GM06990 (cell line): ENCODE measurements around the gene ALKBH6.
"Not testable (repeated sequence)": the region's sequence is repeated elsewhere in the genome, so short reads cannot be mapped to it uniquely, and the experiment has no call there.

Experiments used
- DNase-seq: peaks from one replicate; pipeline ENCODE4 v3.0.0-alpha.2; 2011; ENCODE audit not compliant: insufficient read length; ENCODE audit errors: extremely low read depth
- H3K27me3 ChIP-seq: replicated peaks from 2 replicates; pipeline ENCODE4 v1.6.0; 2011; ENCODE audit warnings: low read length; ENCODE audit not compliant: control insufficient read depth, insufficient read depth
- H3K36me3 ChIP-seq: 2 replicates; pipeline ENCODE4 v1.5.1; 2011; ENCODE audit warnings: low read length; ENCODE audit not compliant: control insufficient read depth, insufficient read depth
- H3K4me3 ChIP-seq: replicated peaks from 2 replicates; pipeline ENCODE4 v1.5.1; 2011; ENCODE audit warnings: low read depth, mild to moderate bottlenecking, control low read depth, low read length
- TF ChIP-seq, protein P1 (sequence below): IDR thresholded peaks from 2 replicates; pipeline ENCODE4 v1.5.1; 2011; ENCODE audit warnings: low read length, control low read depth, mild to moderate bottlenecking, inconsistent platforms; ENCODE audit not compliant: insufficient read depth, poor library complexity, severe bottlenecking

ALKBH6 gene

DNA sequence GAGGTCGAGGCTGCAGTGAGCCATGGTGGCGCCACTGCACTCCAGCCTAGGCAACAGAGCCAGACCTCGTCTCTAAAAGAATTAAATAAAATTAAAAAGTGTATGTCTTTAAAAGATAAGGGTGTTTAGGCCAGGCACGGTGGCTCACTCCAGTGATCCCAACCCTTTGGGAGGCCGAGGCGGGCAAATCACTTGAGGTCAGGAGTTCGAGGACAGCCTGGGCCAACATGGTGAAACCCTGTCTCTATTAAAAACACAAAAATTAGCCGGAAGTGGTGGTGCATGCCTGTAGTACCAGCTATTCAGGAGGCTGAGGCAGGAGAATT, 26.5 kb downstream of the ALKBH6 start:
- H3K4me3 ChIP-seq, result no peak overlapping the region
- H3K27me3 ChIP-seq, result no peaks in the 10 kb centered on the region; the same call in 1 of the 2 replicates
- no peaks in the 10 kb centered on the region for H3K36me3 ChIP-seq

DNA sequence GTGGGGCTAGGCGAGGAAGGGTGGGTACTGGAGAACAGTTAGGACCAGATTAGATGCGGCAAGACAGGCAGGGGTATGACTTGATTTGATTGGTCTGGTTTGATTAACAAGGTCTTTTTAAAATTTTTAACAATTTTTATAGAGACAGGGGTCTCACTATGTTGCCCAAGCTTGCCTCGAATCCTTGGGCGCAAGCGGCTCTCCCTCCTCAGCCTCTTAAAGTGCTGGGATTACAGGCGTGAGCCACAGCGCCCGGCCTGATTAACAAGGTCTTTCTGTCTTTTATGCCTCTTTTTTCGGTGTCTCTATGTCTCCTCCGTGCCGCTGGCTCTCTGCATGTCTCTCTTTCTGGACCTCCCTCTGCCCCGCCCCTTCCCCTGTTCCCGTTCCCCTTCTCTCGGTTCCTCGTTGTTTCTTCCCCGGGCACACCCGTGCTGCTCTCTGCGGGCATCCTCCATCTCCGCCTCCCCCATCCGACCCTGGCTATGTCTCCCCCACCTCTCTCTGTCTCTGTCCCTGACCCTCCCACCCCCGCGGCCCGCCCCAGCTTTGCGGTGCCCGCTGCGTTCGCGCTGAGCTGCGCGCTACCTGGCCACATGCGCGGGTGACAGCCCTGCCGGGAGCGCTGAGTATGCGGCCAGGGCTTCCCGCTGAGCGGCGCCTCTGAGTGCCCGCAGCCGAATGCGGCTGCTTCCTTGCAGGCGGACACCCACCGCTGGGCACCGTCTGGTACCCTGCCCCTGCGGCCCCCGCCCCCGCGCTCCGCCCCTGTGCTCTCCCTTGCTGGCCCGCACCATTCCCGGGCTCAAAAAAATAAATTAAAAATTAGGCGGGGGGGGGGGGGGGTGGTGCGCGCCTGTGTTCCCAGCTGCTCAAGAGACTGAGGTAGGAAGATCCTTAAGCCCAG, 27.1 kb downstream of the ALKBH6 start:
- Histone ChIP-seq H3K36me3 (no peaks in the 10 kb centered on the region), H3K4me3 (peak overlapping the region; percentile 59), H3K27me3 (no peaks in the 10 kb centered on the region; the same call in 1 of the 2 replicates)
- TF ChIP-seq, protein P1, sequence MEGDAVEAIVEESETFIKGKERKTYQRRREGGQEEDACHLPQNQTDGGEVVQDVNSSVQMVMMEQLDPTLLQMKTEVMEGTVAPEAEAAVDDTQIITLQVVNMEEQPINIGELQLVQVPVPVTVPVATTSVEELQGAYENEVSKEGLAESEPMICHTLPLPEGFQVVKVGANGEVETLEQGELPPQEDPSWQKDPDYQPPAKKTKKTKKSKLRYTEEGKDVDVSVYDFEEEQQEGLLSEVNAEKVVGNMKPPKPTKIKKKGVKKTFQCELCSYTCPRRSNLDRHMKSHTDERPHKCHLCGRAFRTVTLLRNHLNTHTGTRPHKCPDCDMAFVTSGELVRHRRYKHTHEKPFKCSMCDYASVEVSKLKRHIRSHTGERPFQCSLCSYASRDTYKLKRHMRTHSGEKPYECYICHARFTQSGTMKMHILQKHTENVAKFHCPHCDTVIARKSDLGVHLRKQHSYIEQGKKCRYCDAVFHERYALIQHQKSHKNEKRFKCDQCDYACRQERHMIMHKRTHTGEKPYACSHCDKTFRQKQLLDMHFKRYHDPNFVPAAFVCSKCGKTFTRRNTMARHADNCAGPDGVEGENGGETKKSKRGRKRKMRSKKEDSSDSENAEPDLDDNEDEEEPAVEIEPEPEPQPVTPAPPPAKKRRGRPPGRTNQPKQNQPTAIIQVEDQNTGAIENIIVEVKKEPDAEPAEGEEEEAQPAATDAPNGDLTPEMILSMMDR, result no peak
- peak; percentile 33 for DNase-seq

More for the DNA sequence above, 26.5 kb downstream of the ALKBH6 start:
- TF ChIP-seq, protein P1, result no peak
- DNase-seq, result no peak

DNA sequence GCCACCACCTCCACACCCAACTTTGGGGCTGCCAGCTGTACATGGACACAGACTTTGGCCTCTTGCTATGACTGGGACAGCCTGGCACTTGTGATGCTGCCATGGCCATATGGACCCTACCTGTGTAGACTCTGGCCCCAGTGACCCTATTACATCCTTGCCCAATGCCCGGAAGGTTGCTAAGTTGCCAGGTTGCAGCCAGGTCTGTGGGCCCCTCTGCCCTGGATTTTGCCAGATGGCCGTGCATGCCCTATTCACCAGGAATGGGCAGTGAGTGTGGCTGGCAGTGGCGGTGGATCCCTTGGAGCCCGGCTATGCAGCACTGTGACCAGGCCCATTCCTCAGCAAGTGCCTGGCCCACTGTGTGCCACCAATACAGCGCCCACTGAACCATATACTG, 27.9 kb downstream of the ALKBH6 start:
- TF ChIP-seq, protein P1, result no peak
- DNase-seq, result no peak
- H3K27me3 ChIP-seq, result no peaks in the 10 kb centered on the region; the same call in 1 of the 2 replicates
- no peak overlapping the region for H3K4me3 ChIP-seq
- H3K36me3 ChIP-seq, result no peaks in the 10 kb centered on the region

DNA sequence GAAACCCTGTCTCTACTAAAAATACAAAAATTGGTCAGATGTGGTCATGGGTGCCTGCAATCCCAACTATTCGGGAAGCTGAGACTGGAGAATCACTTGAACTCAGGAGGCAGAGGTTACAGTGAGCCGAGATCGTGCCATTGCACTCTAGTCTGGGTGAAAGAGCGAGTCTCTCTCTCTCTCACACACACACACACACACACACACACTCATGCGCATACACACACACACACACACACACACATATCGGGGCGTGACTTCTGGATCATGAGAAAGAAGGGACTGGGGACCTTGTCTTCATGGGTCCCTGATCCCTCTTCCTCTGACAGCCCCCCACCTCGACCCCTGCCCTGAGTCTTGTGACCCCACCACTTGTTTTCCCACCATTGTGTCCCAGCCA, 30.8 kb downstream of the ALKBH6 start:
- no peak overlapping the region for H3K4me3 ChIP-seq
- H3K36me3 ChIP-seq, result no peaks in the 10 kb centered on the region
- no peak for DNase-seq
- TF ChIP-seq, protein P1, result no peak
- H3K27me3 ChIP-seq, result no peaks in the 10 kb centered on the region; the same call in 1 of the 2 replicates

DNA sequence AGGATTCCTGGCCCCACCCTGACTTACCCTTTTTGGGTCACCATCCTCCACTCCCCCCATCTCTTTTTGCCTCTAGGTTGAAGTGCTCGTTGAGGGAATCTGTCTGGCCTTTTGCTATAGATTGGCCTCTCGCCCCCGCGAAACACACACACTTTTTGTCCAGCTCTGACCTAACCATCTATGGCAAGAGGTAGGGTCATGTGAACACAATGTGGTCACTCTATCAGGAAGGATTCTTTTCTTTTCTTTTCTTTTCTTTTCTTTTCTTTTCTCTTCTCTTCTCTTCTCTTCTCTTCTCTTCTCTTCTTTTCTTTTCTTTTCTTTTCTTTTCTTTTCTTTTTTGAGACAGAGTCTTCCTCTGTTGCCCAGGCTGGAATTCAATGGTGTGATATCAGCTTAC, 33.0 kb downstream of the ALKBH6 start:
- not testable (repeated sequence) for DNase-seq, H3K4me3 ChIP-seq, H3K27me3 ChIP-seq, H3K36me3 ChIP-seq

DNA sequence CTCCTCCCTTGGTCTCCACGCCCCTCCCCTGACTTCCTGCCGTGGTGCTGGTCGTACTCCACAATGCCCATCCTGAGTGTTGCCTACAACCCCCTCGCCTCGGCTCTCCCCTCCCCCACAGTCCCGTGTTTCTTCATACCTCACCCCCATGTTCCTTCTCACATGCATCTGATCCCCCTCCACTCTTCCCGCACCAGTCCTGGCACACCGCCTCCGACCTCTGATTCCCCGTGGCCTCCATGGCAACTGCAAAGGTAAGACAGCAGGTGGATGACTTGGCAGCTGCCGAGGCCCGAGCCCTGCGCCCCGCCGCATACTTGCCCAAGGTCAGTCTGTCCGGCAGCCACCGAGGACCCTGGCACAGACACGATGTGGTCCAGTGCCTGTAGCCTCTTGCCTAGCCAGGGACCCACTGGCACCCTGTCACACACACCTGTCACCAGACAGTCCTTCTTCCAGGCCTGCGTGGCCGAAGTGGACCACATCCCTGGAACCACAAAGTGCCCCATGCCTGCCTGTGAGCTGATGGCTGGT, 35.1 kb downstream of the ALKBH6 start:
- no peaks in the 10 kb centered on the region for H3K36me3 ChIP-seq
- H3K27me3 ChIP-seq, result no peaks in the 10 kb centered on the region
- TF ChIP-seq, protein P1, result no peak
- H3K4me3 ChIP-seq, result no peak overlapping the region
- no peak for DNase-seq
